Cardiac muscle cell (in vitro differentiated cells and primary cell): Measurements from ENCODE around the gene BRD3. TPM values are rescaled to one million over a fixed set of nuclear protein-coding genes. Genes with fewer than 3 reads are reported as not detected.

Source experiments
- DNase-seq, 2 donors: peaks; one replicate each; pipeline versions ENCODE4 v3.0.0 to v3.0.0-alpha.2; 2010 to 2017; ENCODE audit warnings: low read depth in 1 of 2, low spot score in 1 of 2
- H3K27ac ChIP-seq: fragments of 200-600 bp; sonication (generic); 2 replicates; pipeline ENCODE4 v1.5.1; 2016
- H3K27me3 ChIP-seq: fragments of 200-600 bp; sonication (generic); 2 replicates; pipeline ENCODE4 v1.6.0; 2016; ENCODE audit warnings: control low read depth
- H3K36me3 ChIP-seq: fragments of 200-600 bp; sonication (generic); 2 replicates; pipeline ENCODE4 v1.5.1; 2016; ENCODE audit warnings: control low read depth
- H3K4me1 ChIP-seq: fragments of 200-600 bp; sonication (generic); 2 replicates; pipeline ENCODE4 v1.8.1; 2017; ENCODE audit warnings: low read depth, mild to moderate bottlenecking, mixed run types
- H3K4me3 ChIP-seq: fragments of 200-600 bp; sonication (generic); 2 replicates; pipeline ENCODE4 v1.5.1; 2016; ENCODE audit warnings: mild to moderate bottlenecking
- H3K9me3 ChIP-seq: fragments of 200-600 bp; sonication (generic); 2 replicates; pipeline ENCODE4 v1.5.1; 2017; ENCODE audit warnings: low read depth, mild to moderate bottlenecking, control low read depth
- CTCF ChIP-seq: IDR thresholded peaks from 2 replicates; pipeline ENCODE4 v1.5.1; 2012; ENCODE audit warnings: low read depth, mild to moderate bottlenecking, low read length
- polyA plus RNA-seq: library from polyadenylated mRNA; unstranded; fragments of >200 nt; fragmentation: Nextera tagmentation; extraction: Ambion mirVana; gene quantifications from 2 replicates; pipeline ENCODE4 v1.2.1, GENCODE V29; 2016
- total RNA-seq: library from RNA; depleted of rRNA; stranded (reverse); fragments of >200 nt; gene quantifications from 2 replicates; pipeline ENCODE4 v1.2.3, GENCODE V29; 2016

BRD3 gene
- total and polyA plus RNA-seq, 2 experiments from 2014 or later, result 42.6 to 44.9 TPM

- no peaks in the 10 kb centered on the region for H3K36me3 ChIP-seq
- DNase-seq, result no peak
- H3K27me3 ChIP-seq, result no peaks in the 10 kb centered on the region
- H3K9me3 ChIP-seq, result no peaks in the 10 kb centered on the region
- no peak overlapping the region for H3K27ac ChIP-seq
- no peak overlapping the region for H3K4me3 ChIP-seq
- TF ChIP-seq CTCF, result no peak
- no peaks in the 10 kb centered on the region for H3K4me1 ChIP-seq
Observed at GRCh38 chr9:134100040-134100439, 32.2 kb upstream of the BRD3 start.

GRCh38 chr9:134099123-134099761, 31.4 kb upstream of the BRD3 start:
- H3K4me1 ChIP-seq, result no peaks in the 10 kb centered on the region
- TF ChIP-seq CTCF, result peak; percentile 69
- no peak overlapping the region for H3K4me3 ChIP-seq
- H3K27ac ChIP-seq, result no peak overlapping the region
- H3K9me3 ChIP-seq, result no peaks in the 10 kb centered on the region
- peak; percentile 17 to 33 for DNase-seq
- no peaks in the 10 kb centered on the region for H3K36me3 ChIP-seq
- H3K27me3 ChIP-seq, result no peaks in the 10 kb centered on the region

GRCh38 chr9:134089972-134090371, 22.1 kb upstream of the BRD3 start:
- H3K4me3 ChIP-seq, result no peak overlapping the region
- TF ChIP-seq CTCF, result no peak
- H3K27ac ChIP-seq, result no peak overlapping the region
- DNase-seq, result no peak
- no peaks in the 10 kb centered on the region for H3K4me1 ChIP-seq
- H3K36me3 ChIP-seq, result no peaks in the 10 kb centered on the region
- H3K27me3 ChIP-seq, result no peaks in the 10 kb centered on the region
- no peaks in the 10 kb centered on the region for H3K9me3 ChIP-seq

GRCh38 chr9:134088063-134088725, 20.4 kb upstream of the BRD3 start:
- no peak overlapping the region for H3K4me3 ChIP-seq

GRCh38 chr9:134085674-134086073, 17.8 kb upstream of the BRD3 start:
- Histone ChIP-seq H3K27me3 (no peaks in the 10 kb centered on the region), H3K36me3 (no peaks in the 10 kb centered on the region), H3K27ac (no peak overlapping the region), H3K4me1 (no peaks in the 10 kb centered on the region), H3K9me3 (no peaks in the 10 kb centered on the region), H3K4me3 (no peak overlapping the region)
- TF ChIP-seq CTCF, result no peak
- DNase-seq, result no peak

More at GRCh38 chr9:134088063-134088725, 20.4 kb upstream of the BRD3 start:
- no peaks in the 10 kb centered on the region for H3K36me3 ChIP-seq
- DNase-seq, result no peak
- H3K27ac ChIP-seq, result no peak overlapping the region
- TF ChIP-seq CTCF, result no peak
- H3K27me3 ChIP-seq, result no peaks in the 10 kb centered on the region
- H3K9me3 ChIP-seq, result no peaks in the 10 kb centered on the region
- H3K4me1 ChIP-seq, result no peaks in the 10 kb centered on the region
